Ectodermal cell (in vitro differentiated cells): ENCODE results near the gene GAL3ST2.

Experiments used
- H3K27ac ChIP-seq: 2 replicates; pipeline ENCODE4 v1.7.0; 2013; ENCODE audit warnings: mild to moderate bottlenecking, low read depth, low read length; ENCODE audit not compliant: insufficient read depth, poor library complexity, severe bottlenecking
- H3K27me3 ChIP-seq: 2 replicates; pipeline ENCODE4 v1.7.0; 2013; ENCODE audit warnings: mild to moderate bottlenecking, low read length; ENCODE audit not compliant: insufficient read depth, control insufficient read depth, poor library complexity, severe bottlenecking
- H3K36me3 ChIP-seq: one replicate; pipeline ENCODE4 v1.7.0; 2013; ENCODE audit warnings: low read length; ENCODE audit not compliant: control insufficient read depth, insufficient read depth
- H3K4me1 ChIP-seq: one replicate; pipeline ENCODE4 v1.7.0; 2013; ENCODE audit warnings: low read length; ENCODE audit not compliant: control insufficient read depth, insufficient read depth
- H3K4me3 ChIP-seq: 2 replicates; pipeline ENCODE4 v1.7.0; 2013; ENCODE audit warnings: low read depth, low read length, control low read depth; ENCODE audit not compliant: insufficient read depth
- H3K9me3 ChIP-seq: 2 replicates; pipeline ENCODE4 v1.7.0; 2013; ENCODE audit warnings: mild to moderate bottlenecking, low read length, moderate library complexity; ENCODE audit not compliant: control insufficient read depth
- WGBS, 2 experiments: methylation state at CpG; one replicate each; pipeline ENCODE4 v1.1.7; 2013; ENCODE audit warnings: missing lambda C conversion rate in 2 of 2; 5-methylcytosine and 5-hydroxymethylcytosine counted together

The GAL3ST2 gene

DNA sequence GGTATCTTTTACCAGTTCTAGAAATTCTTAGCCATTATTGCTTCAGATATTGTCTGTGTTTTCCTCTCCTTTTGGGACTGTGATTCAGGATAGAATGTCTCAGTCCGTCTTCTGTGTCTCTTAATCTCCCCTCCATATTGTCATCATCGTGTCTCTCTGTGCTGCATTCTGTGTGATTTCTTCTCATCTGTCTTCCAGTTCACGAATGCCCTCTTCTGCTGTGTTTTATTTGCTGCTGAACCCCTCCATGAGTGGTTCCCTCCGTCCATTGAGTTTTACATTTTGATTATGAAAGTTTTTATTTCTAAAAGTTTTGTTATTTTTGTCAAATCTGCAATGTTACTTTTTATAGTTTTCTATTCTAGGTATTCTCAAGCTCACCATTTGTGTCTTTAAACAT lies 30.5 kb upstream of the GAL3ST2 start:
- H3K27ac ChIP-seq: no peak overlapping the region
- H3K9me3 ChIP-seq: no peaks in the 10 kb centered on the region
- H3K4me1 ChIP-seq: no peaks in the 10 kb centered on the region
- H3K4me3 ChIP-seq: no peak overlapping the region
- no peaks in the 10 kb centered on the region for H3K27me3 ChIP-seq
- 93% methylated on average over 3 to 4 of the region's 4 CpGs for WGBS, 2 experiments
- peaks cover 28% of the 10 kb centered on the region for H3K36me3 ChIP-seq

DNA sequence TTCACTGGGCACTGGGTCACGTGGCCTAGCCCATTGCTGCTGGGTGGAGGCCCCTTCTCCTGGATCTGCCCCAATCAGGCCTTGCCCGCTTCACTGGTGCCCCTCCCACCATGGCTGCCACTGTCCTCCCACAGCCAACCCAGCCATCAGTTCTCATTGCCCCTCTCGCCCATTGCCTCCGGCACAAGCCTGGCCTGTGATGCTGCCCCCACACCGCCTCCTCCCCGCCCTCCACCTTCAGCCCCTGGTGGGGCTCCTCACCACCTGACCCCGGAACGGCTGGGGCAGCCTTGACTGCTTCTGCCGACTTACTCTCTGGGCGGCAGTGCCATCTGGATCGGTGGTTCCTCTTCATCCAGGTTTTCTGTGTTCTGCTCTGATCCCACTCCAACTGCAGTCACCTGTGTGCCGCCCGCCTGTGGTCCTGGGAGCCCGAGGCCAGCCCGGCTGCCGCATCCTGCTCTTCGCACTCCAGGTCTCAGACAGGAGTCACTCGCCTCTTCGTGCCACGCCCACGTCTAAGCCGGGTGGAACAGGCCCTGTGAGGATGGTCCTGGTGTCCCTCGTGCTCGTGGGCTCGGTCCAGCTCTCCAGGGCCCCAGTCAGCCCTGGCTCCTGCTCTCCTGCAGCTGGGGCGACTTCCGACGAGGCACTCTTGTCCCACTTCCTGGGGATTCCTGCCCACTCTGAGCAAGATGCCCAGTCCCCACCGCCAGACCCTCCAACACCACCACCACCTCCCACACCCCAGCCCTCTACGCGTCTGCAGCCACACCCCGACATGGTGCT lies 28.0 kb upstream of the GAL3ST2 start:
- H3K4me3 ChIP-seq: no peak overlapping the region
- H3K27ac ChIP-seq: no peak overlapping the region
- WGBS, 2 experiments: 95% methylated on average over 32 of the region's 32 CpGs
- no peaks in the 10 kb centered on the region for H3K4me1 ChIP-seq
- H3K36me3 ChIP-seq: peaks cover 30% of the 10 kb centered on the region
- no peaks in the 10 kb centered on the region for H3K9me3 ChIP-seq
- H3K27me3 ChIP-seq: no peaks in the 10 kb centered on the region

DNA sequence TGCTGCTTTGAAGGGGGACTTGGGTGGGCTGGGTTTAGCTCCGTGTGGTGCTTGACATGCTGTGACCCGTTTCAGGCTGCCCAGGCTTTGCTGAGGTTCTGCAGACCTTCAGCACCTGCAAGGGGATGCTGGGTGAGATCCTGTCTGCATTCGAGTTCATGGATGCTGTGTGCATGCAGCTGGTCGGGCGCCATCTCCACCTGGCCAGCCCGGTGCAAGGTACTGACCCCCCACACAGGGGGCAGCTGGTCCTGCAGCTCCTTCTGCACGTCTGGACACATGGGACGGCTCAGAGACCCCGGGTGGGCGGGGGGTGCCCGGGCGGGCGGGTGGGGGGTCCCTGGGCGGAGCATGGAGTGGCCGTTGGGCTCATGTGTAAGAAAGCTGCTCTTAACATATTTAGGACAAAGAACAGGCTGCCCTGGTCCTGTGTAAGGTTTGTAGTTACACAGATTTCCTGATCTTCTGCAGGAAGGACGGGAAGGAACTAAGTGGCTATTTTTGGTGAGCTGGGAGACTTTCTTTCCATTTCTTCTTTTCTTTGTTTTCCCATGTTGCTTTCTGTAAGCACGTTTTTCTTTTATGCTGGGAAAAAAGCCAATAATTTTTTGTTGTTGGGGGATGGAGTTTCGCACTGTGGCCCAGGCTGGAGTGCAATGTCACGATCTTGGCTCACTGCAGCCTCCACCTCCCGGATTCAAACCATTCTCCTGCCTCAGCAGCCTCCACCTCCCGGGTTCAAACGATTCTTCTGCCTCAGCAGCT lies 26.4 kb upstream of the GAL3ST2 start:
- no peaks in the 10 kb centered on the region for H3K4me1 ChIP-seq
- H3K36me3 ChIP-seq: peaks cover 19% of the 10 kb centered on the region
- H3K27ac ChIP-seq: no peak overlapping the region
- H3K9me3 ChIP-seq: no peaks in the 10 kb centered on the region
- 91 to 95% methylated on average over 22 of the region's 22 CpGs for WGBS, 2 experiments
- H3K27me3 ChIP-seq: no peaks in the 10 kb centered on the region
- H3K4me3 ChIP-seq: no peak overlapping the region

DNA sequence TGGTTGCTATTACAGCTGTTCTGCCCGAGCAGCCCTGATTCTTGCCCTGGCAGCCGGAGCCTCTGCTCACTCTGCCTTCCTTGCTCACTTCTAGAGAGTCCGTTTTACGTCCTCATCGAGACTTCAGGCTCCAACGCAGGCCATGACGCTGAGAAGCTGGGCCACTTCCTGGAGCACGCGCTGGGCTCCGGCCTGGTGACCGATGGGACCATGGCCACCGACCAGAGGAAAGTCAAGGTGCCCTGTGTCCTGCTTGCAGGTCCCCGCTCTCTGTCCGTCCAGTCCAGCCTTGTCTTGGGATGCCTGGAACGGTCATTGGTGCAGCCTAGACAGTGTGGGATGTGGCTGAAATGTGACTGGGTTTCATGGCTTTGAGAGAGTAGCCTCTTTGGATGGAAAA lies 25.5 kb upstream of the GAL3ST2 start:
- Histone ChIP-seq H3K36me3 (peaks cover 11% of the 10 kb centered on the region), H3K4me1 (no peaks in the 10 kb centered on the region), H3K27me3 (no peaks in the 10 kb centered on the region), H3K4me3 (no peak overlapping the region), H3K27ac (no peak overlapping the region), H3K9me3 (no peaks in the 10 kb centered on the region)
- 94 to 96% methylated on average over 15 of the region's 15 CpGs for whole genome bisulfite sequencing, 2 experiments

DNA sequence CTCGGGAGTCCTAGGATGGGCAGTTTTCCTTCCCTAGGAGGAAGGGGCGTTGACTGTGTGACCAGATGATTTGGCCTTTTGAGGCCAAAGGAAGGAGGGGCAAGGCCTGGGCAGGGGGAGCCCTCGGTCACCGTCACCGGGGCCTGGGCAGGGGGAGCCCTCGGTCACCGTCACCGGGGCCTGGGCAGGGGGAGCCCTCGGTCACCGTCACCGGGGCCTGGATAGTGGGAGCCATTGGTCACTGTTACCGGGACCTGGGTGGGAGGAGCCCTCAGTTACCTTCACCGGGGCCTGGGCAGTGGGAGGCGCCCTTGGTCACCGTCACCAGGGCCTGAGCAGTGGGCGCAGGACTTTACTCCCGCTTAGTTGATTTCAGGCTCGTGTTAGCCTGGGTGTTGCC lies 24.8 kb upstream of the GAL3ST2 start:
- no peaks in the 10 kb centered on the region for H3K4me1 ChIP-seq
- H3K4me3 ChIP-seq: no peak overlapping the region
- H3K36me3 ChIP-seq: peaks cover 12% of the 10 kb centered on the region
- no peaks in the 10 kb centered on the region for H3K27me3 ChIP-seq
- H3K27ac ChIP-seq: no peak overlapping the region
- H3K9me3 ChIP-seq: no peaks in the 10 kb centered on the region
- WGBS, 2 experiments: 93 to 94% methylated on average over 18 of the region's 18 CpGs

DNA sequence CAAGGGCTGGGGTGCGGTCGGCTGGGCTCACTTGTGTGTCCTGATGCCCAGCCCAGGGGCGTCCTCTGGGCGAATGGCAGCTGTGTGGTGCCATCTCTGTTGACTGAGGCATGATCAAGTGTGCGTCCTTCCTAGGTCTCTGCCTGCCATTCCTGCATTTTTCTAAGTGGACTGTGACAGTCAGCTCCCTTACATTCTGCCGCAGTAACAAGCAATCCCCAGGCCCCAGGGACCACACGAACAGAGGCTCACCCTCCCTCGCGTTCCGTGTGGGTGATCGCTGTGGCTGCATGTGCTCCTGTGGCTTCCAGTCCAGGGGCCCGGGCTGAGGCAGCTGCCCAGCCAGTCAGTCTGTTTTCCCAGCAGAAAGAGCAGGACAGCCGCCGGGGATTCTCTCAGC lies 24.4 kb upstream of the GAL3ST2 start:
- 96 to 97% methylated on average over 14 of the region's 14 CpGs for WGBS, 2 experiments
- Histone ChIP-seq H3K36me3 (peaks cover 15% of the 10 kb centered on the region), H3K27ac (no peak overlapping the region), H3K9me3 (no peaks in the 10 kb centered on the region), H3K27me3 (no peaks in the 10 kb centered on the region), H3K4me3 (no peak overlapping the region), H3K4me1 (no peaks in the 10 kb centered on the region)

DNA sequence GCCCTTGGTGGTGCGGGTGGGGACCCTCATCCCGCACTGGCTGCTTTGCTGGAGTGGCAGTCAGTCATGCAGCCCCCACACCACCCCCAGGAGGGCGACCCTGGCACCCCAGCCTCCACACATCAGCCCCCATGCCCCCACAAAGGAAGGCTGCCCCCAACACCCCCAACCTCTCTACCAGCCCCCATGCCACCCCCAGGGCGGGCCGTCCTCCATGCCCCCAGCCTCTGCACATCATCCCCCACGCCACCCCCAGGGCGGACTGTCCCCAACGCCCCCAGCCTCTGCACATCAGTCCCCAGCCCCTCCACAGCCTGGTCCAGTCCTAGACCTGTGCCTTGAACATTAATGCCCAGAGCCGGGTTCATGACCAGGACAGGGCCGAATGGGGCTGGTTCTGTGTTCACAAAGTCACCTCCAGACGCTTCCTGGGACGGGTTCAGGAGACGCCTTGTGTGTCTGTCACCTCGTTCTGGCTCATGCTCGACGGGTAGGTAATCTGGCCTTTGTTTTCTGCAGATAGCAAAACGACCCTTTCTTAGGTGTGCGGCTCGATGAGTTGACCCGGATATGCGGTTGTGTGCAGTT lies 23.8 kb upstream of the GAL3ST2 start:
- Histone ChIP-seq H3K27ac (no peak overlapping the region), H3K36me3 (peaks cover 15% of the 10 kb centered on the region), H3K4me3 (no peak overlapping the region), H3K27me3 (no peaks in the 10 kb centered on the region), H3K9me3 (no peaks in the 10 kb centered on the region), H3K4me1 (no peaks in the 10 kb centered on the region)
- WGBS, 2 experiments: 90 to 94% methylated on average over 21 of the region's 21 CpGs

DNA sequence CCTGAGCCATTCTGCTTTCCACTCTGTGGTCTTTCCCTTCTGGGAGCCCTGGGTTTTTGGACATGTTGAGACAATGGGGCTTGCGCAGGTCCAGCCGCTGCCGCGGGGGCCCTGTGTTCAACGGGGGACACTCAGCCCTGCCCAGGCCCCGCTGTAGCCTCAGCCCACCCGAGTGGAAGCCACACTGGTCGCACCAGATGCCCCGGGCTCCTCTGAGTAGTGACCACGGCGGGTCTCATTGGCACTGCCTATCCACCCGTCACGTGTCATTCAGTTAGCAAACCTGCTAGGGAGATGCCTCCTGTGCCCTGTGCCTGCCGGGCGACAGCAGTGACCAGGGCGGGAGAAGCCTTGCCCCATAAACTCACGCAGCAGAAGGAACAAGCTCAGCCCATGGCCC lies 23.1 kb upstream of the GAL3ST2 start:
- Histone ChIP-seq H3K27me3 (no peaks in the 10 kb centered on the region), H3K9me3 (no peaks in the 10 kb centered on the region), H3K27ac (no peak overlapping the region), H3K4me3 (no peak overlapping the region), H3K4me1 (no peaks in the 10 kb centered on the region), H3K36me3 (peaks cover 15% of the 10 kb centered on the region)
- 96% methylated on average over 17 of the region's 17 CpGs for WGBS, 2 experiments

DNA sequence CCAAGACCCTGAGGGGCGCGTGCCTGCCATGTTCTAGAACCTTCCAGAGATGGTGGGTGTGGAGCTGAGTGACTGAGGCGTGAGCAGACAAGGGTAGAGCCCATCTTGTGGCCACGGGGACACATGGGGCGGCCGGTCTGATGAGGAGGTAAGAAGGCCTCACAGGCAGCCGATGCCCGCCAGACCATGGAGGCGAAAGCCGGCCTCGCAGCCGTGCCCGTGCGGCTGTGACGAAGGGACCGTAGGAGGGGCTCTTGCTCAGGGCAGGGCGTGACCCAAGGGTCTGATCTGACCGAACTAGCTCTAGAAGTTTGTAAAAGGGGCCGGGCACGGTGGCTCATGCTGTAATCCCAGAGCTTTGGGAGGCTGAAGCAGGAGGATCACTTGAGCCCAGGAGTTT lies 22.6 kb upstream of the GAL3ST2 start:
- no peaks in the 10 kb centered on the region for H3K9me3 ChIP-seq
- peaks cover 12% of the 10 kb centered on the region for H3K36me3 ChIP-seq
- no peak overlapping the region for H3K27ac ChIP-seq
- WGBS, 2 experiments: 95 to 96% methylated on average over 20 of the region's 20 CpGs
- H3K27me3 ChIP-seq: no peaks in the 10 kb centered on the region
- H3K4me3 ChIP-seq: no peak overlapping the region
- no peaks in the 10 kb centered on the region for H3K4me1 ChIP-seq

DNA sequence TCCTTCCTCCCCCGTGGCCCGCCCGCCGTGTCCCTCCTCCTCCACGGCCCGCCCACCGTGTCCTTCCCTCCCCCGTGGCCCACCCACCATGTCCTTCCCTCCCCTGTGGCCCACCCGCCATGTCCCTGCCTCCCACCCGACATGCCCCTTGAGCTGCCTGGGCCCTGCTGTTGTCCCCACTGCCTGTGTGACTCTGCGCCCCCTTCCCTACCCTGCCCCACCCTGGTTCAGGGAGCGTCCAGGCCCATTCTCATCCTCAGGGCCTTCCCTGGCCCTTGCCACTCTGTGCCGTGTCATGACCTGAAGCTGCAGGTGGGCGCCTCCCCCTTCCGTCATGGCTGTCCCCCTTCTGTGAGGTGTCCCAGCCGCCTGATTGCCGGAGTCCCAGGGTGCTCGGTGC lies 21.5 kb upstream of the GAL3ST2 start:
- Histone ChIP-seq H3K27me3 (no peaks in the 10 kb centered on the region), H3K27ac (no peak overlapping the region), H3K36me3 (peaks cover 11% of the 10 kb centered on the region), H3K4me3 (no peak overlapping the region), H3K9me3 (no peaks in the 10 kb centered on the region), H3K4me1 (no peaks in the 10 kb centered on the region)
- WGBS, 2 experiments: 94 to 96% methylated on average over 18 of the region's 18 CpGs
